Measurements from ENCODE around the gene MKNK2. TPM values are rescaled to one million over a fixed set of nuclear protein-coding genes. Genes with fewer than 3 reads are reported as not detected.

Gene MKNK2
- total RNA-seq, 1 donor from 2014 or later: 1,134 TPM

DNA sequence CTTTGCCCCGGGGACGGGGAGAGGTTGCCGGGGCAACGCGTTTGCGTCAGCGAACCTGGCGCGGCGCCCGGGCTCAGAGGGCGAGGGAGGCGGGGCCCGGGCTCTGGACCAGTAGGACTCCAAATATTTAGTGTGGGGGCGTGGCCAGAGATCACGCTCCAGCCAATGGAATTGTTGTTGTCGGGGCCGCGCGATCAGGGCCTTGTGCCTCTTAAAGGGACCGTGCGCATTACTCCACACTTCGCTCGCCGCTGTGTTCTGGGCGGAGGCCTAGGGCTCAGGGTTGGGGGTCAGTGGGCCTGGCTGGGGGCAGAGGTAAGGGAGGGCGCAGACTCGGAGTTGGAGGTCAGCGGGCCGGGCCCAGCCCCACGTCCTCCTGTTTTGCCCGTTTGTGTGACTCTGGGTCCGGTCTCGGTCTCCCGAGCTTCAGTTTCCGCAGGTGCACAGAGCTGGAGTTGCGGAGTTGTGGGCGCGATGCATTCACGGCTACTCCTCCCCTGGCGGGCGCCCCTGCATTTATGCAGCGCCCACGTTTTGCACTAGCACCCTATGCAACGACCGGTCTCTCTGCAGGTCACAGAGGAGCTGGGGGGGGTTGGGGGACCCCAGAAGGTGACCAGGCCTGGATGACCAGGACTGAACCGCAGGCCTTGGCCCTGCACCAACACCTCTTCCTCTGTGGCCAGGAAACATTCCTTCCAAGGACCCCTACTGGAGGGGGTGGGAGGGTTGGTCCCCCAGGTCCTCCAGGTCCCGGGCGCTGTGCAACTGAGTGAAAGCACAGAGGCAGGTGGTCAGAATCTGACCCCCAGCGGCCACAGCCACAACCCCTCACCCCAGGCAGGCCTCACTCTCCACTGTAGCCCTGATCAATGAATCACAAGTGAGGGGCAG, 10.7 kb upstream of the MKNK2 start:
- H3K27me3 Mint-ChIP-seq: no peaks in the 10 kb centered on the region
- TF ChIP-seq, protein P1, sequence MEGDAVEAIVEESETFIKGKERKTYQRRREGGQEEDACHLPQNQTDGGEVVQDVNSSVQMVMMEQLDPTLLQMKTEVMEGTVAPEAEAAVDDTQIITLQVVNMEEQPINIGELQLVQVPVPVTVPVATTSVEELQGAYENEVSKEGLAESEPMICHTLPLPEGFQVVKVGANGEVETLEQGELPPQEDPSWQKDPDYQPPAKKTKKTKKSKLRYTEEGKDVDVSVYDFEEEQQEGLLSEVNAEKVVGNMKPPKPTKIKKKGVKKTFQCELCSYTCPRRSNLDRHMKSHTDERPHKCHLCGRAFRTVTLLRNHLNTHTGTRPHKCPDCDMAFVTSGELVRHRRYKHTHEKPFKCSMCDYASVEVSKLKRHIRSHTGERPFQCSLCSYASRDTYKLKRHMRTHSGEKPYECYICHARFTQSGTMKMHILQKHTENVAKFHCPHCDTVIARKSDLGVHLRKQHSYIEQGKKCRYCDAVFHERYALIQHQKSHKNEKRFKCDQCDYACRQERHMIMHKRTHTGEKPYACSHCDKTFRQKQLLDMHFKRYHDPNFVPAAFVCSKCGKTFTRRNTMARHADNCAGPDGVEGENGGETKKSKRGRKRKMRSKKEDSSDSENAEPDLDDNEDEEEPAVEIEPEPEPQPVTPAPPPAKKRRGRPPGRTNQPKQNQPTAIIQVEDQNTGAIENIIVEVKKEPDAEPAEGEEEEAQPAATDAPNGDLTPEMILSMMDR (IDR thresholded peaks at IDR 0.05): no peak
- H3K4me3 Mint-ChIP-seq: peak overlapping the region; percentile 87
- CTCF ChIA-PET: interaction anchor here (0.8 to 1.8 kb wide), 2 partner anchors 8 to 10 kb away, joined by 3 to 5 read pairs; no protein-coding TSS in a partner anchor
- ATAC-seq (ENCODE audit: low read depth) (peak; percentile 90), DNase-seq (peak; percentile 100)
- H3K27ac Mint-ChIP-seq: peak overlapping the region; percentile 88
- no peaks in the 10 kb centered on the region for H3K36me3 Mint-ChIP-seq (ENCODE audit: low read depth)
- POLR2A ChIA-PET: interaction anchor here (0.6 to 59.1 kb wide), 5 partner anchors 10 to 224 kb away, joined by 3 to 2723 read pairs (median 130); partner anchors contain the start of genes IZUMO4, MKNK2 and MOB3A
- H3K9me3 Mint-ChIP-seq: no peaks in the 10 kb centered on the region
- peaks cover 48% of the 10 kb centered on the region for H3K4me1 Mint-ChIP-seq
- intact Hi-C loops (cut with micrococcal nuclease): loop anchor here (1.0 kb wide), 3 partner anchors 9 to 29 kb away; no protein-coding TSS in a partner anchor

GRCh38 chr19:2060884-2061494, 9.9 kb upstream of the MKNK2 start:
- DNase-seq (no peak), ATAC-seq (ENCODE audit: low read depth) (peak; percentile 51)
- Mint-ChIP-seq H3K36me3 (ENCODE audit: low read depth) (no peaks in the 10 kb centered on the region), H3K9me3 (no peaks in the 10 kb centered on the region), H3K27me3 (no peaks in the 10 kb centered on the region), H3K4me1 (peaks cover 52% of the 10 kb centered on the region), H3K4me3 (peak overlapping the region; percentile 87), H3K27ac (peak overlapping the region; percentile 93)
- ChIA-PET POLR2A (interaction anchor here (0.6 to 59.1 kb wide), 8 partner anchors 9 to 547 kb away, joined by 3 to 2723 read pairs (median 21); partner anchors contain the start of genes IZUMO4, MKNK2 and MOB3A), CTCF (interaction anchor here (1.8 kb wide), 1 partner anchor 9 kb away, joined by 5 read pairs; no protein-coding TSS in a partner anchor)
- TF ChIP-seq, protein P1 (IDR thresholded peaks at IDR 0.05): no peak
- intact Hi-C loops (cut with micrococcal nuclease): loop anchor here (1.0 kb wide), 4 partner anchors 8 to 29 kb away; no protein-coding TSS in a partner anchor

DNA sequence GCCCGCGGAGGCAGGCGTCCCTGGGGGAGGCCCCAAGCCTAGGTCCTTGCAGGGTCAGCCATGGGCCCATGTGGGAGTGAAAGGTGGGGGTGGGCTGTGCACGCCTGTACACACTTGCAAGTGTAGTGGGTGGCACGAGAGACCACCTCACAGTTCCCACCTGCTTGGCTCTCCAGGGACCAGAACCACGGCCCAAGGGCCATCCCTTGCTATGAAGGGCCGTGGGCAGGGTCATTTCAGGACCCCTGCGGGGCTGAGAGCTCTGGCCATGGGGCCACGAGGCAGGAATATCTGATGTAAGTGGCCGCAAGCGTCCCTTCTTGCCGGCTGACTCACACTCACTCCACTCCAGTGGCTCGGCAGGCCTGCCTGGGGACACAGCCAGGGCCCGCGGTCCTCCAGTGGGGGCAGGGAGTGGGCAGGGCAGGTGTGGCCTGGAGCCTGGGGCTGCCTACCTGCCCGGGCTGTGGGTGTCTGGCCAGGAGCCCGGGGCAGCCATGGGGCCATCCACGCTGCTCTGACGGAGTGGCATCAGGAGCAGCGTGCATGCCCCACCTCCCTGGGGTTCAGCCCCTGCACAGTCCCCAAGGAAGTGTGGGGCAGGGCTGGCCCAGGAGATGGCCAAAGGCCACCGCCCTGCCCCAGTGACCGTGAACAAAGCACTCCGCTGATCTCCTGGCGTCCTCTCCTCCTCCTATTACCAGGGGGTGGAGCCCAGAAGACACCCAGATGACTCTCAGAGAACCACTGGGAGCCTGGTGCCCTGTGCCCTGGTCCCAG, 8.6 kb upstream of the MKNK2 start:
- ChIA-PET POLR2A (interaction anchor here (0.7 to 59.1 kb wide), 5 partner anchors 7 to 841 kb away, joined by 3 to 2723 read pairs (median 130); partner anchors contain the start of genes IZUMO4, MKNK2, MOB3A and ZNF57), CTCF (no interaction called here)
- intact Hi-C loops (cut with micrococcal nuclease): loop anchor here (1.0 kb wide), 1 partner anchor 10 kb away; no protein-coding TSS in a partner anchor
- no peak for DNase-seq
- Mint-ChIP-seq H3K27ac (peak overlapping the region; percentile 93), H3K9me3 (no peaks in the 10 kb centered on the region), H3K36me3 (ENCODE audit: low read depth) (no peaks in the 10 kb centered on the region), H3K4me1 (peaks cover 62% of the 10 kb centered on the region), H3K4me3 (peak overlapping the region; percentile 87), H3K27me3 (no peaks in the 10 kb centered on the region)
- TF ChIP-seq, protein P1 (IDR thresholded peaks at IDR 0.05): no peak
- no peak for ATAC-seq (ENCODE audit: low read depth)

DNA sequence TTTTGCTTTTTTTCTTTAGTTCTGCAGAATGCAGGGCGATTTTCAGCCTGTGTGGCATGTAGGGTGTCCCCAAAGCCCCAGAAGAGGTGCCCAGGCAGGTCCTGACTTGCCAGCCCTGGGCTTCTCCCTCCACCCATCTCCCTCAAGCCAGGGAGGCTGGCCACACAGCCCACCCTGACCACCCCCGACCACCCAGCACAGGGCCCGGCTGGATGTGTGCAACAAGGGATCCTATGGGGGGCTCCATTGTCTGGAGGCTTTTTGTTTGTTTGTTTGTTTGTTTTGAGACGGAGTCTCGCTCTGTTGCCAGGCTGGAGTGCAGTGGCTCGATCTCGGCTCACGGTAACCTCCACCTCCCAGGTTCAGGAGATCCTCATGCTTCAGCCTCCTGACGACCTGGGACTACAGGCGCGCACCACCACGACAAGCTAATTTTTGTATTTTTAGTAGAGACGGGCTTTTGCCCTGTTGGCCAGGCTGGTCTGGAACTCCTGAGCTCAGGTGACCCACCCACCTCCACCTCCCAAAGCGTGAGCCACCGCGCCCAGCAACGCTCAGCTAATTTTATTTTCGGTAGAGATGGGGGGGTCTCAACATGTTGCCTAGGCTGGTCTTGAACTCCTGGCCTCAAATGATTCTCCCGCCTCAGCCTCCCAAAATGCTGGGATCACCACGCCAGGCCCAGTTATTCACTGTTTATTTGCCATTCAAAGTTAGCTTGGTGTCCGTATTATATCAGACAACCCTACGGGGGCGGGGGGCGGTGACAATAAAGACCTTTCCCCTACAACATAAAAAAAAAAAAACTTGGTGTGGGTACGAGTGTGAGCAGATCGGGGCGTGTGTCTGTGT, 7.8 kb upstream of the MKNK2 start:
- peak overlapping the region; percentile 32 for H3K4me3 Mint-ChIP-seq
- intact Hi-C loops (cut with micrococcal nuclease): no loop called here
- DNase-seq: no peak
- no peak for ATAC-seq (ENCODE audit: low read depth)
- H3K27me3 Mint-ChIP-seq: no peaks in the 10 kb centered on the region
- ChIA-PET CTCF (interaction anchor here (1.2 kb wide), 2 partner anchors 11 to 38 kb away, joined by 3 read pairs; no protein-coding TSS in a partner anchor), POLR2A (interaction anchor here (0.7 to 59.1 kb wide), 3 partner anchors 21 to 842 kb away, joined by 3 to 2723 read pairs (median 490); partner anchors contain the start of genes IZUMO4, MOB3A and ZNF57)
- TF ChIP-seq, protein P1 (IDR thresholded peaks at IDR 0.05): no peak
- no peak overlapping the region for H3K27ac Mint-ChIP-seq
- no peaks in the 10 kb centered on the region for H3K36me3 Mint-ChIP-seq (ENCODE audit: low read depth)
- peaks cover 69% of the 10 kb centered on the region for H3K4me1 Mint-ChIP-seq
- H3K9me3 Mint-ChIP-seq: no peaks in the 10 kb centered on the region

Data from activated B cell treated with CpG ODN at 0.5 μM for 24 hours (primary cell).